ENCODE data around the gene CTSS.
"Not testable (repeated sequence)": the region's sequence is repeated elsewhere in the genome, so short reads cannot be mapped to it uniquely, and the experiment has no call there.

The CTSS gene
- 90.8 to 136 reads per million in 2 donors for total RNA-seq

- no peak for DNase-seq
These were observed at the start of gene CTSS for GRCh38 chr1:150765296-150765976. CTSS (minus strand) TSS chr1:150765778; CDS start chr1:150764763, 1,015 bp downstream.

GRCh38 chr1:150813028-150813707 lies 47.6 kb upstream of the CTSS start:
- DNase-seq, result no peak

GRCh38 chr1:150810958-150811659 lies 45.5 kb upstream of the CTSS start:
- DNase-seq, result no peak

GRCh38 chr1:150809651-150810050 lies 44.1 kb upstream of the CTSS start:
- DNase-seq, result no peak

- no peak for DNase-seq
These were observed 43.3 kb upstream of the CTSS start for GRCh38 chr1:150808846-150809245.

GRCh38 chr1:150808121-150808520 lies 42.5 kb upstream of the CTSS start, which contains the start of gene CTSK:
CTSK (minus strand) TSS chr1:150808260; CDS start chr1:150806805, 1,455 bp downstream.
- DNase-seq, result no peak

- no peak for DNase-seq
These were observed 41.9 kb upstream of the CTSS start for GRCh38 chr1:150807249-150808023.

- DNase-seq, result no peak
These were observed 40.3 kb upstream of the CTSS start for GRCh38 chr1:150805899-150806298.

- DNase-seq, result no peak
These were observed 39.1 kb upstream of the CTSS start for GRCh38 chr1:150804671-150805070.

- no peak for DNase-seq
These were observed 33.5 kb upstream of the CTSS start for GRCh38 chr1:150799089-150799488.

- DNase-seq, result no peak
These were observed 32.9 kb upstream of the CTSS start for GRCh38 chr1:150798525-150798924.

- DNase-seq, result no peak
These were observed 30.8 kb upstream of the CTSS start for GRCh38 chr1:150796374-150796773.

GRCh38 chr1:150793778-150794177 lies 28.2 kb upstream of the CTSS start:
- DNase-seq, result not testable (repeated sequence)

- DNase-seq, result no peak
These were observed 27.6 kb upstream of the CTSS start for GRCh38 chr1:150793221-150793620.

- no peak for DNase-seq
These were observed 26.0 kb upstream of the CTSS start for GRCh38 chr1:150791585-150791984.

- DNase-seq, result no peak
These were observed 23.8 kb upstream of the CTSS start for GRCh38 chr1:150789396-150789795.

- no peak for DNase-seq
These were observed 23.4 kb upstream of the CTSS start for GRCh38 chr1:150788946-150789345.

GRCh38 chr1:150787455-150787854 lies 21.9 kb upstream of the CTSS start:
- no peak for DNase-seq

GRCh38 chr1:150780510-150780909 lies 14.9 kb upstream of the CTSS start:
- no peak for DNase-seq

- DNase-seq, result no peak
These were observed 12.8 kb upstream of the CTSS start for GRCh38 chr1:150778409-150778808.

GRCh38 chr1:150777544-150777943 lies 12.0 kb upstream of the CTSS start:
- DNase-seq, result no peak

GRCh38 chr1:150775931-150776505 lies 10.4 kb upstream of the CTSS start:
- not testable (repeated sequence) for DNase-seq

- DNase-seq, result no peak
These were observed 9.7 kb upstream of the CTSS start for GRCh38 chr1:150775276-150775675.
